ENCODE results near the gene SYCE3.
A peak's percentile ranks its signal among the peaks of the same experiment; 100 is the strongest.
"Not testable (repeated sequence)": the region's sequence is repeated elsewhere in the genome, so short reads cannot be mapped to it uniquely, and the experiment has no call there.

SYCE3 gene

DNA sequence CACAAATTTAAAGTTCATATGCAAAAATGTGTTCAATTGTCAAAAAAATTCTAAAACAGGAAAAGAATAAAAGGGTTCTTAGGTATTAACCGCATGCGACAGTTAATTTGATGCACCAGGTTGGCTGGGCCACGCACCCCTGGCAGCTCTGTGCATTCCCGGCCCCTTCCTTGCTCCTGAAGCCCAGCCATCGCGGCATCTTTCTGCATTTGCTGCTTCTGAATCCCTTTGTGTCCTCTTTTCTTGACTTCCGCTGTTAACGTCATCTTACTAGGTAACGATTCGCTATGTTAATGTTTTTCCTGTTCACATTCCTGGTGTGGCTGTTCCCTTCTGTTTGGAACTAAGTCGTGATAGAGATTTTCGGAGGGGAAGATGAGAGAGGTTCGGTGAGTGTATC is 25.0 kb downstream of the SYCE3 start:
- H3K4me2 ChIP-seq (ENCODE audit: low read depth, low read length) = no peak overlapping the region
- H3K9me2 ChIP-seq (replicated peaks; ENCODE audit: insufficient read depth, low read length) = no peaks in the 10 kb centered on the region
- no peak overlapping the region for H3K9ac ChIP-seq (ENCODE audit: low read length)
- H3K4me1 ChIP-seq (ENCODE audit: low read length) = peaks cover 49% of the 10 kb centered on the region
- no peak overlapping the region for H2AFZ ChIP-seq (ENCODE audit: low read length)
- no peak overlapping the region for H3K4me3 ChIP-seq (ENCODE audit: low read length)
- H4K20me1 ChIP-seq (ENCODE audit: insufficient read depth, low read length) = no peaks in the 10 kb centered on the region
- no peaks in the 10 kb centered on the region for H3K9me3 ChIP-seq (replicated peaks; ENCODE audit: insufficient read depth, low read length)
- peaks cover 49% of the 10 kb centered on the region for H3F3A ChIP-seq (ENCODE audit: insufficient read depth, low read length)
- no peak for DNase-seq
- H3K27me3 ChIP-seq (replicated peaks; ENCODE audit: insufficient read depth, low read length) = no peaks in the 10 kb centered on the region
- TF ChIP-seq EZH2 (optimal IDR thresholded peaks at IDR 0.05; ENCODE audit: low read depth, low read length) (no peak), EZH2phosphoT487 (IDR thresholded peaks at IDR 0.05; ENCODE audit: low read length) (no peak)
- TF ChIP-seq, protein P1, sequence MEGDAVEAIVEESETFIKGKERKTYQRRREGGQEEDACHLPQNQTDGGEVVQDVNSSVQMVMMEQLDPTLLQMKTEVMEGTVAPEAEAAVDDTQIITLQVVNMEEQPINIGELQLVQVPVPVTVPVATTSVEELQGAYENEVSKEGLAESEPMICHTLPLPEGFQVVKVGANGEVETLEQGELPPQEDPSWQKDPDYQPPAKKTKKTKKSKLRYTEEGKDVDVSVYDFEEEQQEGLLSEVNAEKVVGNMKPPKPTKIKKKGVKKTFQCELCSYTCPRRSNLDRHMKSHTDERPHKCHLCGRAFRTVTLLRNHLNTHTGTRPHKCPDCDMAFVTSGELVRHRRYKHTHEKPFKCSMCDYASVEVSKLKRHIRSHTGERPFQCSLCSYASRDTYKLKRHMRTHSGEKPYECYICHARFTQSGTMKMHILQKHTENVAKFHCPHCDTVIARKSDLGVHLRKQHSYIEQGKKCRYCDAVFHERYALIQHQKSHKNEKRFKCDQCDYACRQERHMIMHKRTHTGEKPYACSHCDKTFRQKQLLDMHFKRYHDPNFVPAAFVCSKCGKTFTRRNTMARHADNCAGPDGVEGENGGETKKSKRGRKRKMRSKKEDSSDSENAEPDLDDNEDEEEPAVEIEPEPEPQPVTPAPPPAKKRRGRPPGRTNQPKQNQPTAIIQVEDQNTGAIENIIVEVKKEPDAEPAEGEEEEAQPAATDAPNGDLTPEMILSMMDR (IDR thresholded peaks at IDR 0.05; ENCODE audit: low read length) = no peak
- no peaks in the 10 kb centered on the region for H3K36me3 ChIP-seq (replicated peaks; ENCODE audit: insufficient read depth, low read length)
- no peaks in the 10 kb centered on the region for H3K79me2 ChIP-seq (ENCODE audit: low read length)
- H3K27ac ChIP-seq (ENCODE audit: low read length) = no peak overlapping the region

DNA sequence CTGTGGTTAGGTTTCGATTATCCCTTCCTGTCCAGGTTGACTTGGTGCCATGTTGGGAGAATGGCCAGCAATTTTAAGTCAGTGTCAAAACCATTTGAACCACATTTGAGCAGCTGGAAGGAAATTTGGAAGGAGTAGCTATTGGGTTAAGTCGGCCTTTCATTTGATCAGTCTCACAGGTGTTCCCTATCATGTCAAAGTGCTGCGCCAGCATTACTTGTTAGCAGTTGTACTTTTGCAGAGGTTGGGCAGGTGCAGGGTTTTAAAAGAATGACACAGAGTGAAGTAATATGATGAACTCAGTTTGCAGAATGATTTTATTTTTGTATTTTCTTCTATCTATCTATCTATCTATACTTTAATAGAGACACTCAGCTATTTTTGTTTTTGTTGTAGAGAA is 26.5 kb downstream of the SYCE3 start:
- Histone ChIP-seq H3K36me3 (replicated peaks; ENCODE audit: insufficient read depth, low read length) (no peaks in the 10 kb centered on the region), H2AFZ (ENCODE audit: low read length) (no peak overlapping the region), H3K4me1 (ENCODE audit: low read length) (peaks cover 49% of the 10 kb centered on the region), H3K4me2 (ENCODE audit: low read depth, low read length) (peak overlapping the region; percentile 63), H3K27ac (ENCODE audit: low read length) (peak overlapping the region; percentile 64; the same call in 1 of the 2 replicates), H3K27me3 (replicated peaks; ENCODE audit: insufficient read depth, low read length) (peaks cover 6% of the 10 kb centered on the region; the same call in 1 of the 2 replicates), H3K9me3 (replicated peaks; ENCODE audit: insufficient read depth, low read length) (no peaks in the 10 kb centered on the region), H3F3A (ENCODE audit: insufficient read depth, low read length) (peaks cover 45% of the 10 kb centered on the region), H3K79me2 (ENCODE audit: low read length) (no peaks in the 10 kb centered on the region), H3K9ac (ENCODE audit: low read length) (peak overlapping the region; percentile 13; the same call in 1 of the 2 replicates), H3K4me3 (ENCODE audit: low read length) (no peak overlapping the region), H4K20me1 (ENCODE audit: insufficient read depth, low read length) (no peaks in the 10 kb centered on the region), H3K9me2 (replicated peaks; ENCODE audit: insufficient read depth, low read length) (no peaks in the 10 kb centered on the region)
- DNase-seq = peak; percentile 88
- TF ChIP-seq EZH2 (optimal IDR thresholded peaks at IDR 0.05; ENCODE audit: low read depth, low read length) (no peak), EZH2phosphoT487 (IDR thresholded peaks at IDR 0.05; ENCODE audit: low read length) (no peak)
- TF ChIP-seq, protein P1 (IDR thresholded peaks at IDR 0.05; ENCODE audit: low read length) = no peak

DNA sequence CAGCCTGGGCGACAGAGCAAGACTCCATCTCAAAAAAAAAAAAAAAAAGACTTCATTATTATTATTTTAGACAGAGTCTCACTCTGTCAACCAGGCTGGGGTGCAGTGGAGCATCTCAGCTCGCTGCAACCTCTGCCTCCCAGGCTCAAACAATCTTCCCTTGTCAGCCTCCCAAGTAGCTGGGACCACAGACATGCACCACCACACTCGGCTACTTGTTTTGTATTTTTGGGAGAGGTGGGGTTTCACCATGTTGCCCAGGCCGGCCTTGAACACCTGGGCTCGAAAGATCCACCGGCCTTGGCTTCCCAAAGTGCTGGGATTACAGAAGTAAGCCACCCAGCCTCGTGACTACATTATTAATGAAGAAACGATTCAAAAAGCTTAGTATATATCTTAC is 27.6 kb downstream of the SYCE3 start:
- no peak overlapping the region for H3K9ac ChIP-seq (ENCODE audit: low read length)
- no peaks in the 10 kb centered on the region for H3K9me3 ChIP-seq (replicated peaks; ENCODE audit: insufficient read depth, low read length)
- H3K79me2 ChIP-seq (ENCODE audit: low read length) = no peaks in the 10 kb centered on the region
- DNase-seq = no peak
- H3K27me3 ChIP-seq (replicated peaks; ENCODE audit: insufficient read depth, low read length) = peaks cover 9% of the 10 kb centered on the region; the same call in 1 of the 2 replicates
- no peaks in the 10 kb centered on the region for H3K9me2 ChIP-seq (replicated peaks; ENCODE audit: insufficient read depth, low read length)
- H2AFZ ChIP-seq (ENCODE audit: low read length) = no peak overlapping the region
- TF ChIP-seq EZH2 (optimal IDR thresholded peaks at IDR 0.05; ENCODE audit: low read depth, low read length) = no peak
- TF ChIP-seq, protein P1 (IDR thresholded peaks at IDR 0.05; ENCODE audit: low read length) = no peak
- no peak for TF ChIP-seq EZH2phosphoT487 (IDR thresholded peaks at IDR 0.05; ENCODE audit: low read length)
- H4K20me1 ChIP-seq (ENCODE audit: insufficient read depth, low read length) = no peaks in the 10 kb centered on the region
- H3K27ac ChIP-seq (ENCODE audit: low read length) = no peak overlapping the region
- no peaks in the 10 kb centered on the region for H3K36me3 ChIP-seq (replicated peaks; ENCODE audit: insufficient read depth, low read length)
- peaks cover 38% of the 10 kb centered on the region for H3F3A ChIP-seq (ENCODE audit: insufficient read depth, low read length)
- no peak overlapping the region for H3K4me2 ChIP-seq (ENCODE audit: low read depth, low read length)
- H3K4me1 ChIP-seq (ENCODE audit: low read length) = peaks cover 51% of the 10 kb centered on the region
- H3K4me3 ChIP-seq (ENCODE audit: low read length) = no peak overlapping the region

DNA sequence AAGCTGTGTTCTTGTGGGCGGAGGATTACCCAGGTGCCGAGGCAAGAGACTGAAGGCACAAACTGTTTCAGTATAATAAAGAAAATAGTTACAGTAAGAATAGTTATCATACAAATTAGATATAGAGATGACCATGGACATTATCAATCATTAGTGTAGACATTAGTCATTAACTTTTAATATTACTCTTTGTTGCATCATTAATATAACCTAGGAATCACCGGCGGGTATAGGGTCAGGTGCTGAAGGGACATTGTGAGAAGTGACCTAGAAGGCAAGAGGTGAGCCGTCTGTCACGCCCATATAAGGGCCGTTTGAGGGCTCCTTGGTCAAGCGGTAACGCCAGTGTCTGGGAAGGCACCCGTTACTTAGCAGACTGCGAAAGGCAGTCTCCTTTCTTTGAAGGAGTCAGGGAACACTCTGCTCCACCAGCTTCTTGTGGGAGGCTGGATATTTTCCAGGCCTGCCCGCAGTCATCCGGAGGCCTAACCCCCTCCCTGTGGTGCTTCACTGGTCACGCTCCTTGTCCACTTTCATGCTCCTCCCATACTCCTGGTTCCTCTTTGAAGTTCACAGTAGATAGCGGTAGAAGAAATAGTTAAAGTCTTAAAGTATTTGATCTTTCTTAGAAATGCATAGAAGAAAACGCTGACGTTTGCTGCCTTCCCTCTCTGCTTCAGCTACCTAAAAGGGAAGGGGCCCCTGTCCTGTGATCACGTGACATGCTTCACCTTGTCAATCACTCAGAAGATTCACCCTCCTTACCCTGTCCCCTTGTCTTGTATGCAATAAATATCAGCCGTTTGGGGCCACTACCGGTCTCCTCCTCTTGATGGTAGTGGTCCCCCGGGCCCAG is 28.6 kb downstream of the SYCE3 start:
- peaks cover 45% of the 10 kb centered on the region for H3K4me1 ChIP-seq (ENCODE audit: low read length)
- peak; percentile 24 for DNase-seq
- H4K20me1 ChIP-seq (ENCODE audit: insufficient read depth, low read length); H3K9me3 ChIP-seq (replicated peaks; ENCODE audit: insufficient read depth, low read length); H3K4me2 ChIP-seq (ENCODE audit: low read depth, low read length); H3K27ac ChIP-seq (ENCODE audit: low read length); H3K9ac ChIP-seq (ENCODE audit: low read length); H3K36me3 ChIP-seq (replicated peaks; ENCODE audit: insufficient read depth, low read length); H3K4me3 ChIP-seq (ENCODE audit: low read length); H3K79me2 ChIP-seq (ENCODE audit: low read length); H3K9me2 ChIP-seq (replicated peaks; ENCODE audit: insufficient read depth, low read length); H3K27me3 ChIP-seq (replicated peaks; ENCODE audit: insufficient read depth, low read length); H2AFZ ChIP-seq (ENCODE audit: low read length): not testable (repeated sequence)
- peaks cover 27% of the 10 kb centered on the region for H3F3A ChIP-seq (ENCODE audit: insufficient read depth, low read length)

Data from MM.1S (cell line).